ENCODE results near the gene NRG3.

GRCh38 chr10:82968533-82968932, 1093.5 kb downstream of the NRG3 start:
- no peak for TF ChIP-seq CTCF (IDR thresholded peaks at IDR 0.05)
- TF ChIP-seq POLR2A (IDR thresholded peaks at IDR 0.05) = no peak
- TF ChIP-seq POLR2AphosphoS5 (IDR thresholded peaks at IDR 0.05) = no peak
- TF ChIP-seq EP300 (IDR thresholded peaks at IDR 0.05; ENCODE audit: low read depth) = no peak

All from transverse colon (tissue), 4 donors.